ENCODE measurements around the gene MON1B. TPM values are rescaled to one million over a fixed set of nuclear protein-coding genes. Genes with fewer than 3 reads are reported as not detected.

The MON1B gene
- total and polyA plus RNA-seq, 10 of the 15 experiments (the other 5 are each of a cell fraction or from before 2014, with no cell fraction given) = 5.7 to 64.5 (median 21.7) TPM

- TF ChIP-seq POU2F2 (IDR thresholded peaks at IDR 0.05; ENCODE audit: borderline replicate concordance, low read depth, low read length) = peak; percentile 58; the same call in 1 of the 3 replicates
- TF ChIP-seq NBN (IDR thresholded peaks at IDR 0.05) = 0 out of 2 replicates have a peak, but pooled peaks have one; percentile 44
- 0 out of 2 replicates have a peak, but pooled peaks have one; percentile 65 for TF ChIP-seq ZNF207 (IDR thresholded peaks at IDR 0.05; ENCODE audit: borderline replicate concordance)
- TF ChIP-seq IRF4 (IDR thresholded peaks at IDR 0.05; ENCODE audit: low read depth, low read length) = peak; percentile 60; the same call in 1 of the 2 replicates
- peak; percentile 64 for TF ChIP-seq FOXM1 (IDR thresholded peaks at IDR 0.05; ENCODE audit: low read depth, low read length)
- TF ChIP-seq ATF3 (IDR thresholded peaks at IDR 0.05; ENCODE audit: borderline replicate concordance, extremely low read depth, low read depth, low read length) = peak; percentile 34; the same call in 1 of the 2 replicates
- TF ChIP-seq HSF1 (IDR thresholded peaks at IDR 0.05; ENCODE audit: low read depth, low read length) = peak; percentile 42; the same call in 1 of the 2 replicates
- peak; percentile 29; the same call in 1 of the 2 replicates for TF ChIP-seq MEF2A (IDR thresholded peaks at IDR 0.05; ENCODE audit: insufficient read depth, low read depth, low read length)
- peak; percentile 81; the same call in 1 of the 2 replicates for TF ChIP-seq CREM (IDR thresholded peaks at IDR 0.05; ENCODE audit: low read depth)
- no peak for TF ChIP-seq REST (IDR thresholded peaks at IDR 0.05; ENCODE audit: low read depth, low read length)
- peak; percentile 22; the same call in 1 of the 2 replicates for TF ChIP-seq PAX5 (IDR thresholded peaks at IDR 0.05; ENCODE audit: borderline replicate concordance, low read depth, low read length)
- TF ChIP-seq, protein P1, sequence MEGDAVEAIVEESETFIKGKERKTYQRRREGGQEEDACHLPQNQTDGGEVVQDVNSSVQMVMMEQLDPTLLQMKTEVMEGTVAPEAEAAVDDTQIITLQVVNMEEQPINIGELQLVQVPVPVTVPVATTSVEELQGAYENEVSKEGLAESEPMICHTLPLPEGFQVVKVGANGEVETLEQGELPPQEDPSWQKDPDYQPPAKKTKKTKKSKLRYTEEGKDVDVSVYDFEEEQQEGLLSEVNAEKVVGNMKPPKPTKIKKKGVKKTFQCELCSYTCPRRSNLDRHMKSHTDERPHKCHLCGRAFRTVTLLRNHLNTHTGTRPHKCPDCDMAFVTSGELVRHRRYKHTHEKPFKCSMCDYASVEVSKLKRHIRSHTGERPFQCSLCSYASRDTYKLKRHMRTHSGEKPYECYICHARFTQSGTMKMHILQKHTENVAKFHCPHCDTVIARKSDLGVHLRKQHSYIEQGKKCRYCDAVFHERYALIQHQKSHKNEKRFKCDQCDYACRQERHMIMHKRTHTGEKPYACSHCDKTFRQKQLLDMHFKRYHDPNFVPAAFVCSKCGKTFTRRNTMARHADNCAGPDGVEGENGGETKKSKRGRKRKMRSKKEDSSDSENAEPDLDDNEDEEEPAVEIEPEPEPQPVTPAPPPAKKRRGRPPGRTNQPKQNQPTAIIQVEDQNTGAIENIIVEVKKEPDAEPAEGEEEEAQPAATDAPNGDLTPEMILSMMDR (IDR thresholded peaks at IDR 0.05 in 2 of 3, conservative IDR thresholded peaks at IDR 0.05 in 1 of 3; ENCODE audit: control insufficient read depth in 2 of 3, extremely low read depth in 1 of 3, insufficient read depth in 1 of 3, low read depth in 3 of 3, low read length in 3 of 3) = peak; percentile 99 to 100 (median 100); a peak in 5 of 6 replicates
- no peak for TF ChIP-seq BRCA1 (IDR thresholded peaks at IDR 0.05; ENCODE audit: low read depth, low read length)
- TF ChIP-seq BHLHE40 (IDR thresholded peaks at IDR 0.05; ENCODE audit: borderline replicate concordance in 1 of 2, low read depth in 2 of 2, low read length in 1 of 2) = peak in 1 of 2 experiments; percentile 34; a peak in 1 of 4 replicates
- 0 out of 2 replicates have a peak, but pooled peaks have one; percentile 41 for TF ChIP-seq MYB (IDR thresholded peaks at IDR 0.05; ENCODE audit: borderline replicate concordance, low read depth, low read length)
- peak; percentile 100 for TF ChIP-seq RAD21 (IDR thresholded peaks at IDR 0.05; ENCODE audit: insufficient read depth, low read depth, low read length)
- TF ChIP-seq ZNF24 (IDR thresholded peaks at IDR 0.05) = 0 out of 2 replicates have a peak, but pooled peaks have one; percentile 6
- no peak for TF ChIP-seq CHD1 (IDR thresholded peaks at IDR 0.05; ENCODE audit: low read depth, low read length)
- 0 out of 2 replicates have a peak, but pooled peaks have one; percentile 21 for TF ChIP-seq ZSCAN29 (IDR thresholded peaks at IDR 0.05)
- TF ChIP-seq LARP7 (IDR thresholded peaks at IDR 0.05) = no peak; the same call in 1 of the 2 replicates
- TF ChIP-seq RUNX3 (IDR thresholded peaks at IDR 0.05; ENCODE audit: low read length) = peak; percentile 60
Measured at GRCh38 chr16:77236063-77236511, 45.1 kb downstream of the MON1B start (continued).

All from GM12878 (cell line).